ENCODE measurements around the gene ACVR1C.

DNA sequence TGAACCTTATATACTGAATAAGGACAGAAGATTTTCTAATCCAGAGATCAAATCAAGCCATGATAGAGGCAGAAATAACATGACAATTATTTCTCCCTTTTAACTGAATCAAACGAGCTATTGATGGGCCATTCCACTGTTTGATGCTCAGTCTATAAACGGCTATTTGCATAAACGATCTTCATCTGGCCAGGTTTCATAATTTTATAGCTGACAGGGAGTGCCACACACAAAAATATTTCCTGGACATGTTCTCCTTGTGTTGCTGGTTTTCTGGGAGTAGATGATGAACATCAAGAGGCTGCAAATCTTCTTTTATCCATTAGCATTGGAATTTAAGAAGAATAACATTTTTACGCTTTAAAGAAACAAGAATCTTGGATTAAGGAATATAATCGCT, 63.1 kb downstream of the ACVR1C start:
- TF ChIP-seq, protein P1, sequence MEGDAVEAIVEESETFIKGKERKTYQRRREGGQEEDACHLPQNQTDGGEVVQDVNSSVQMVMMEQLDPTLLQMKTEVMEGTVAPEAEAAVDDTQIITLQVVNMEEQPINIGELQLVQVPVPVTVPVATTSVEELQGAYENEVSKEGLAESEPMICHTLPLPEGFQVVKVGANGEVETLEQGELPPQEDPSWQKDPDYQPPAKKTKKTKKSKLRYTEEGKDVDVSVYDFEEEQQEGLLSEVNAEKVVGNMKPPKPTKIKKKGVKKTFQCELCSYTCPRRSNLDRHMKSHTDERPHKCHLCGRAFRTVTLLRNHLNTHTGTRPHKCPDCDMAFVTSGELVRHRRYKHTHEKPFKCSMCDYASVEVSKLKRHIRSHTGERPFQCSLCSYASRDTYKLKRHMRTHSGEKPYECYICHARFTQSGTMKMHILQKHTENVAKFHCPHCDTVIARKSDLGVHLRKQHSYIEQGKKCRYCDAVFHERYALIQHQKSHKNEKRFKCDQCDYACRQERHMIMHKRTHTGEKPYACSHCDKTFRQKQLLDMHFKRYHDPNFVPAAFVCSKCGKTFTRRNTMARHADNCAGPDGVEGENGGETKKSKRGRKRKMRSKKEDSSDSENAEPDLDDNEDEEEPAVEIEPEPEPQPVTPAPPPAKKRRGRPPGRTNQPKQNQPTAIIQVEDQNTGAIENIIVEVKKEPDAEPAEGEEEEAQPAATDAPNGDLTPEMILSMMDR (IDR thresholded peaks at IDR 0.05; ENCODE audit: low read length) = no peak
- no peak for TF ChIP-seq EZH2 (optimal IDR thresholded peaks at IDR 0.05; ENCODE audit: low read depth, low read length)
- no peak for TF ChIP-seq EZH2phosphoT487 (IDR thresholded peaks at IDR 0.05; ENCODE audit: low read length)
